K562 (cell line): ENCODE results near the gene PAN2. TPM values are rescaled to one million over a fixed set of nuclear protein-coding genes. Genes with fewer than 3 reads are reported as not detected.

Experiments
- CEBPG ChIP-seq, 3 experiments: fragments of 200-800 bp in 1 of 3; sonication (Bioruptor generic) in 1 of 3; sonication (generic) in 1 of 3; formaldehyde crosslinking in 1 of 3; IDR thresholded peaks in 2 of 3; conservative IDR thresholded peaks in 1 of 3; 2 replicates each; pipeline versions ENCODE4 v1.6.1 to v1.8.0; 2016 to 2022; ENCODE audit warnings: missing compliant biosample characterization in 2 of 3, missing genetic modification characterization in 2 of 3, mild to moderate bottlenecking in 1 of 3, missing genetic modification reagents in 1 of 3
- CREB1 ChIP-seq, 2 experiments: sonication (generic) in 1 of 2; formaldehyde crosslinking in 1 of 2; IDR thresholded peaks; 2 replicates each; pipeline versions ENCODE4 v1.6.1 to v1.8.0; 2012 to 2022; ENCODE audit warnings: inconsistent platforms in 1 of 2, mild to moderate bottlenecking in 1 of 2, missing genetic modification reagents in 1 of 2, moderate library complexity in 1 of 2
- DPF2 ChIP-seq: fragments of 450-650 bp; IDR thresholded peaks from 2 replicates; pipeline ENCODE4 v1.6.1; 2016
- FOXK2 ChIP-seq, 2 experiments: fragments of 450-650 bp; IDR thresholded peaks in 1 of 2; conservative IDR thresholded peaks in 1 of 2; 2 replicates each; pipeline ENCODE4 v1.6.1; 2016; ENCODE audit warnings: low read depth in 2 of 2, mild to moderate bottlenecking in 1 of 2
- HNRNPUL1 ChIP-seq: fragments of 200-400 bp; formaldehyde crosslinking; IDR thresholded peaks from 2 replicates; pipeline ENCODE4 v1.6.1; 2017; ENCODE audit warnings: low read length
- KLF16 ChIP-seq: IDR thresholded peaks from 2 replicates; pipeline ENCODE4 v1.6.1; 2016; ENCODE audit warnings: antibody characterized with exemption
- MEIS2 ChIP-seq: fragments of 450-650 bp; IDR thresholded peaks from 2 replicates; pipeline ENCODE4 v1.6.1; 2014; ENCODE audit warnings: mild to moderate bottlenecking; ENCODE audit not compliant: partially characterized antibody
- NBN ChIP-seq: fragments of 450-650 bp; IDR thresholded peaks from 2 replicates; pipeline ENCODE4 v1.6.1; 2016; ENCODE audit warnings: low read depth, mild to moderate bottlenecking
- NFYB ChIP-seq: IDR thresholded peaks from 2 replicates; pipeline ENCODE4 v1.6.1; 2011; ENCODE audit warnings: mild to moderate bottlenecking, moderate library complexity; ENCODE audit not compliant: insufficient read length; ENCODE audit errors: extremely low read depth
- NR4A1 ChIP-seq, 2 experiments: fragments of 250-450 bp in 1 of 2; fragments of 450-650 bp in 1 of 2; sonication (Bioruptor Pico) in 1 of 2; IDR thresholded peaks; 2 replicates each; pipeline versions ENCODE4 v1.4.0 to v1.6.1; 2016 to 2020; ENCODE audit warnings: mild to moderate bottlenecking in 2 of 2, missing compliant biosample characterization in 1 of 2, missing genetic modification characterization in 1 of 2, moderate library complexity in 1 of 2
- NRF1 ChIP-seq, 2 experiments: fragments of 450-650 bp; IDR thresholded peaks in 1 of 2; conservative IDR thresholded peaks in 1 of 2; 2 replicates each; pipeline ENCODE4 v1.6.1; 2014; ENCODE audit warnings: mild to moderate bottlenecking in 2 of 2
- OTX1 ChIP-seq: fragments of 450-650 bp; formaldehyde crosslinking; IDR thresholded peaks from 2 replicates; pipeline ENCODE4 v1.4.0; 2022; ENCODE audit warnings: mild to moderate bottlenecking
- PURB ChIP-seq: sonication (generic); formaldehyde crosslinking; IDR thresholded peaks from 2 replicates; pipeline ENCODE4 v1.9.0; 2021; ENCODE audit warnings: low read depth, mild to moderate bottlenecking, missing genetic modification reagents
- RAD51 ChIP-seq: fragments of 450-650 bp; IDR thresholded peaks from 2 replicates; pipeline ENCODE4 v1.7.1; 2016; ENCODE audit warnings: low read depth, mild to moderate bottlenecking, borderline replicate concordance
- SIN3A ChIP-seq, 2 experiments: fragments of 150-350 bp in 1 of 2; IDR thresholded peaks; 2 replicates each; pipeline ENCODE4 v1.6.1; 2011 to 2016; ENCODE audit warnings: borderline replicate concordance in 2 of 2, low read depth in 2 of 2, low read length in 2 of 2, mild to moderate bottlenecking in 2 of 2, moderate library complexity in 2 of 2; ENCODE audit not compliant: control insufficient read depth in 1 of 2
- SMARCC2 ChIP-seq: fragments of 450-650 bp; IDR thresholded peaks from 2 replicates; pipeline ENCODE4 v1.6.1; 2017; ENCODE audit warnings: antibody characterized with exemption, moderate library complexity, mild to moderate bottlenecking, low read depth
- STAT5A ChIP-seq: IDR thresholded peaks from 2 replicates; pipeline ENCODE4 v1.6.1; 2012; ENCODE audit warnings: low read length, inconsistent platforms, borderline replicate concordance
- WHSC1 ChIP-seq: IDR thresholded peaks from one replicate; pipeline ENCODE4 v1.6.1; 2012; ENCODE audit warnings: low read length, control low read depth, inconsistent platforms
- ZBTB17 ChIP-seq: fragments of 450-650 bp; formaldehyde crosslinking; IDR thresholded peaks from 2 replicates; pipeline ENCODE4 v1.4.0; 2020; ENCODE audit warnings: mild to moderate bottlenecking
- ZNF133 ChIP-seq: fragments of 250-450 bp; sonication (Bioruptor Pico); IDR thresholded peaks from 2 replicates; pipeline ENCODE4 v1.4.0; 2020; ENCODE audit warnings: mild to moderate bottlenecking
- ZNF3 ChIP-seq: fragments of 250-450 bp; sonication (Bioruptor Pico); IDR thresholded peaks from 2 replicates; pipeline ENCODE4 v1.5.0; 2021; ENCODE audit warnings: mild to moderate bottlenecking, moderate library complexity
- ZNF324 ChIP-seq: fragments of 250-450 bp; sonication (Bioruptor Pico); IDR thresholded peaks from 2 replicates; pipeline ENCODE4 v1.4.0; 2020; ENCODE audit warnings: mild to moderate bottlenecking
- ZNF639 ChIP-seq, 2 experiments: fragments of 200-800 bp in 1 of 2; sonication (Bioruptor generic) in 1 of 2; sonication (generic) in 1 of 2; formaldehyde crosslinking in 1 of 2; IDR thresholded peaks in 1 of 2; conservative IDR thresholded peaks in 1 of 2; 2 replicates each; pipeline versions ENCODE4 v1.5.0 to v1.6.1; 2016 to 2020; ENCODE audit warnings: missing compliant biosample characterization in 1 of 2, missing genetic modification characterization in 1 of 2, missing genetic modification reagents in 1 of 2
- polyA plus RNA-seq, 8 experiments: library from polyadenylated mRNA; depleted of rRNA in 4 of 8; stranded (reverse) in 5 of 8; unstranded in 3 of 8; fragments of >200 nt; fragmentation: Nextera tagmentation in 2 of 8; fragmentation: Illumina TruSeq in 1 of 8; extraction: Ambion mirVana in 2 of 8; extraction: Trizol in 1 of 8; gene quantifications; 2 replicates each; pipeline versions ENCODE4 v1.2.1 to v1.2.3, GENCODE V29; 2011 to 2014; ENCODE audit warnings: inconsistent platforms in 1 of 8, missing spikeins in 1 of 8
- total RNA-seq, 7 experiments: library from RNA; depleted of rRNA in 6 of 7; stranded (reverse); fragments of >200 nt in 6 of 7; fragmentation: Illumina TruSeq in 2 of 7; extraction: Trizol in 2 of 7; gene quantifications; 2 replicates each; pipeline versions ENCODE4 v1.2.1 to v1.2.3, GENCODE V29; 2011 to 2021; ENCODE audit warnings: low replicate concordance in 1 of 7

The PAN2 gene
- total and polyA plus RNA-seq, 9 of the 15 experiments (the other 6 are each of a cell fraction or from before 2014, with no cell fraction given), result 15.0 to 66.1 (median 25.9) TPM

DNA sequence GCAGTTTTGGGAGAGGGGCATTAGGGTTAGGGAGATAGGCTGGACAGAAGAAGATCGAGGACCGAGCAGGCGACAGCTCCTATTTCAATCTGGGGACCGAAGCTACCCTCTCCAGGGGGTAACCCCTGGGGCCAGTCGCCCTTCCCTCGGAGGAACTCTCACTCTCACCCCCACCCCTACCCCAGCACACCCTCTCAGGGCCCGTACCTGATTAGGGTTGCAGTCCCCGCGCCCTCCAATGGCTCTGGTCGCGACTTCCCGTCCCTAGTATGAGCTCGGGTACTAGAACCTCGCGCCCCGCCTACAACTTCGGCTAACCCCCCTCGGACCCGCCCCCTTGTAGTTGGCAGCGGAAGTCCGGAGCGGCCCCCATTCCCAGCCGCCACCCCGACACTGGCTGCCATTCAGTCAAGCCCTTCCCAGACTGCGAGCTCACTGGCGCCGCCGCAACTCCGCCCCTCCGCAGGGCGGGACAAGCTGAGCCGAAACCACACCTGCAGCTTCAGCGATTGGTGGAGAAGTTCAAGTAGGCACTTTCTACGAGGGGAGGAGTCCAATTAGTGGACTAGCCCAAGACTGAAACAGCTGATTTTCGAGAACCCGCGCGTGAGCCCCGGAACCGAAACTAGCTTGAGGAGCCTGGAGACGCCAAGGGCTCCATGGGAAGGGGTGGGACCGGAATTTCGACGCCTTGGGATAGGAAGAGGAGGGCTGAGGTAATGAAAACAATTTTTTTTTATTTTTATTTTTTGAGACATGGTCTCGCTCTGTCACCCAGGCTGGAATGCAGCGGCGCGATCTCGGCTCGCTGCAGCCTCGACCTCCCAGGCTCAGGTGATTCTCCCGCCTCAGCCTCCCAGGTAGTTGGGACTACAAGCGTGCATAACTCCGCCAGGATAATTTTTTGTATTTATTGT is 26.3 kb upstream of the PAN2 start, which contains the start of gene STAT2 (continued):
- peak in 1 of 2 experiments; percentile 25; a peak in 1 of 4 replicates for TF ChIP-seq ZNF639 (CRISPR knock-in tag; conservative IDR thresholded peaks at IDR 0.05 in 1 of 2, IDR thresholded peaks at IDR 0.05 in 1 of 2)
- TF ChIP-seq ZBTB17, result peak; percentile 98
- TF ChIP-seq CEBPG (CRISPR knock-in tag; IDR thresholded peaks at IDR 0.05), result no peak
- TF ChIP-seq CEBPG (tag; conservative IDR thresholded peaks at IDR 0.05 in 1 of 2, IDR thresholded peaks at IDR 0.05 in 1 of 2), result no peak
- TF ChIP-seq SIN3A (IDR thresholded peaks at IDR 0.05; ENCODE audit: borderline replicate concordance in 2 of 2, control insufficient read depth in 1 of 2, low read depth in 2 of 2, low read length in 2 of 2), result peak; percentile 77 to 97; a peak in 3 of 4 replicates
- TF ChIP-seq ZNF133 (CRISPR knock-in tag), result no peak
- no peak for TF ChIP-seq WHSC1
- TF ChIP-seq NRF1 (conservative IDR thresholded peaks at IDR 0.05 in 1 of 2, IDR thresholded peaks at IDR 0.05 in 1 of 2), result peak; percentile 91 to 93
- TF ChIP-seq NR4A1 (CRISPR knock-in tag; IDR thresholded peaks at IDR 0.05), result no peak
- no peak for TF ChIP-seq NR4A1 (tag; IDR thresholded peaks at IDR 0.05)
- TF ChIP-seq CREB1 (IDR thresholded peaks at IDR 0.05), result peak; percentile 64
- peak; percentile 71 for TF ChIP-seq CREB1 (CRISPR knock-in tag; IDR thresholded peaks at IDR 0.05)
- no peak for TF ChIP-seq HNRNPUL1
- no peak for TF ChIP-seq ZNF324 (CRISPR knock-in tag)
- TF ChIP-seq NFYB, result peak; percentile 48
- no peak for TF ChIP-seq ZNF3
- TF ChIP-seq NBN, result 0 out of 2 replicates have a peak, but pooled peaks have one; percentile 59
- TF ChIP-seq STAT5A, result no peak
- no peak; the same call in 1 of the 2 replicates for TF ChIP-seq RAD51
- peak; percentile 57 for TF ChIP-seq MEIS2
- no peak for TF ChIP-seq OTX1 (CRISPR knock-in tag)
- TF ChIP-seq SMARCC2, result no peak
- TF ChIP-seq PURB (CRISPR knock-in tag), result no peak
- peak; percentile 68 to 90 for TF ChIP-seq FOXK2 (conservative IDR thresholded peaks at IDR 0.05 in 1 of 2, IDR thresholded peaks at IDR 0.05 in 1 of 2; ENCODE audit: low read depth in 2 of 2)
- TF ChIP-seq KLF16, result no peak
- no peak; the same call in 1 of the 2 replicates for TF ChIP-seq DPF2
